Activated CD8-positive, alpha-beta memory T cell treated with anti-CD3 and anti-CD28 coated beads for 36 hours (primary cell): ENCODE measurements around the gene USP19. TPM values are rescaled to one million over a fixed set of nuclear protein-coding genes. Genes with fewer than 3 reads are reported as not detected.

Source experiments
- CTCF ChIA-PET: fragments of 350-600 bp; sonication (Branson Sonifier 250); formaldehyde crosslinking; loops from one replicate; lab custom pipeline; 2021; ENCODE audit warnings: antibody characterized with exemption; lab: Charles Lee
- POLR2A ChIA-PET: fragments of 350-600 bp; sonication (Branson Sonifier 250); formaldehyde crosslinking; loops from one replicate; lab custom pipeline; 2021; ENCODE audit warnings: antibody characterized with exemption; lab: Charles Lee
- total RNA-seq, 2 experiments: library from RNA; stranded (reverse); gene quantifications; one replicate each; pipeline ENCODE4 v1.2.3, GENCODE V29; 2021

The USP19 gene
- total RNA-seq, 2 experiments from 2014 or later = 56.7 to 57.9 TPM

DNA sequence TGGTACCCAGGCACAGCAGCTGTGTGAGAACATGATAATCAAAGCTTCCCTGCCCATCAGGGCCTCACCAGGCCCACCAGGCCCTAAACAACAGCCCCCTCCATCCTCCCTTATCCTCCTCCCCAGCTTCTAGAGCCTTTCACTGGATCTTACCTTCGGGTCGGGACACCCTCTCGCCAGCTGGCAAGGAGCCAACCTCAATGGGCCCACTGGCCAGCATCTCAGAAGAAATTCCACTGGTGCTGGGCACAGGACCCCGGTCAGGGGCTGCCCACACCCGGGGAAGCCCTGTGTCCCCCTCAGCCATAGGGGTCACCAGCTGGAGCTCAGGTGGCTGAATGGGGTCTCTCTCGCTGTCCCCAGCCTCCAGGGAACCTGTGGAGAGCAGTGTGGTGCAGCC lies 9.3 kb downstream of the USP19 start:
- POLR2A ChIA-PET = no interaction called here
- CTCF ChIA-PET = no interaction called here

DNA sequence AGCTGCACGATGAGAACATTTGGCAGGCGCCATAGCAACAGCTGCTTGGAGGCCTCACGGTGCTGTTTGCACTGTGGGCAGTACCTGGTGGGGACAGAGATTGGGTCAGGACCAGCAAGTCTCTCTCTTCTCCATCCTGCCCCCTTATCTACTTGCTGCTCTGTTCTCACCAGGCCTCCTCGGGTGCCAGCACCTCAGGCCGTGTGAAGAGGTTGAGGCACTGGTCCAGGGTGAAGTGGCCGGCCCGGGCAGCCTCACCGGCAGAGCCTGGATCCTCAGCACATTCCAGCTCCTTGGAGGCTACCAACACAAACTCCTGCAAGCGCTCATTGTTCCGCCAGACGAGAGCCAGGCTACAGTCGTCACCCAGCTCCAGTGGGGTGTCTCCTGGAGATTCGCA lies 9.8 kb downstream of the USP19 start:
- ChIA-PET CTCF (no interaction called here), POLR2A (no interaction called here)

DNA sequence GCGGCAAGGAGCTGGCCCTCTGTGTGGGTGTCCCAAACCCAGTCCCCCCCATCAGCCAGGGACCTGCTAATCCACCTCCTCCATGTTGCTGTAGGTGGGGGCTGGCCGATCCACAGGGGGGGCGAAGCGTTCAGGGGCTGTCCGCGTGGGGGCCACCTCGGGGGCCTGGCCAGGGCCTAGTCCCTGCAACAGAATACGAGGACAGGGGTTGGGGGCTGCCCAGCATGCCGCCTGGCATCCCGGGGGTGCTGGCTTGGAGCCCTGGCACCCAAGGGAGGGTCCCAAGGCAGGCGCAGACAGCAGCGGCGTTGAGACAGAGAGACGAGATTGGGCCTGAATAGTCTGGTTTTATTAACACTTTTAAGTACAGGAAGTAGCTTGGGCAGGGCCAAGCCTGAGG lies 12.3 kb downstream of the USP19 start:
- ChIA-PET CTCF (no interaction called here), POLR2A (interaction anchor here (0.6 kb wide), 1 partner anchor 13 kb away, joined by 6 read pairs; no protein-coding TSS in a partner anchor)

DNA sequence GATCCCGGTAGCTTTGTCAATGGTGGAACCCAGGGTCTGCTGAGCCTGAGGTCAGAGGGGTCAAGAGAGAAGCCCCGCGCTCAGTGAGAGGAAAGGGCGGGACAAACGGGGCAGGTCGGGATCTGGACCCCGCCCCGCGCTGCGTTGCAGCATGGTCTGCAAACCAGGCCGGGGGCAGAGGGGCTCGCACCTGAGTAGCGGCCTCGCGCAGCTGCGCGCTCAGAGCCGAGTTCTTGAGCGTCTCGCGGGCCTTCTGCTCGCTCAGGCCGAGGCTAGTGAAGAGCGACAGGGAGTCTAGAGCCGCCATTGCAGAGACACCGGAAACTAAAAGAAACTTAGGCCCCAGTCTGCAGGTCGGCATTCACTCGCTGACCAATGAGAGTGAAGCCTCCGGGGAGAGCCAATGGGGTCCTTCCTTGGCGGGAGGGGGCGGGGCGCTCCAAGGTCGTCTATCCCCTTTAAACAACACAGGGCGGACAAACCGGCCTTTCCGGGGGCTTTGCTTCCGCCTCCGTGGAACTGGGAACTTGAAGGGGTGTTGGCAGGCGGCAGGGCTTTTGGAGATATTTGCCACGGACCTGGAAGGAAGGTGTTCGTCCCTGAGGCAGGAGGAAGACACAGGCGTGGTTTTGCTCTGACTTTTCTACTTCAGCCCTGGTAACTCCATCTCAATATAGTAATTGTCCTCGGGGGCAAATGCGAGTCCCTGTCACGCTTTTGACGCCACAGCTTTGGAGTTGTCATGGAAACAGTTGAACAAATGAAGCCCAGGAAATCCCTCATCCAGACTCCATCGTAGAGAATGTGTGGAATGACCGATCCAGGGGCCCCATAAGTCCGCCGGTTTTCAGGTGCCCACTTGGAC lies 16.0 kb downstream of the USP19 start, which contains the start of gene QARS1:
TSS of gene QARS1 (minus strand) at position 331 of the 865 bp plus-strand sequence. CDS start at position 307, 24 bp downstream.
- ChIA-PET CTCF (interaction anchor here (1.1 to 4.6 kb wide), 2 partner anchors 11 to 25 kb away, joined by 3 to 23 read pairs; partner anchors contain the start of gene QRICH1), POLR2A (interaction anchor here (0.6 to 2.0 kb wide), 4 partner anchors 11 to 185 kb away, joined by 3 to 13 read pairs (median 3); partner anchors contain the start of genes QRICH1 and USP19)

DNA sequence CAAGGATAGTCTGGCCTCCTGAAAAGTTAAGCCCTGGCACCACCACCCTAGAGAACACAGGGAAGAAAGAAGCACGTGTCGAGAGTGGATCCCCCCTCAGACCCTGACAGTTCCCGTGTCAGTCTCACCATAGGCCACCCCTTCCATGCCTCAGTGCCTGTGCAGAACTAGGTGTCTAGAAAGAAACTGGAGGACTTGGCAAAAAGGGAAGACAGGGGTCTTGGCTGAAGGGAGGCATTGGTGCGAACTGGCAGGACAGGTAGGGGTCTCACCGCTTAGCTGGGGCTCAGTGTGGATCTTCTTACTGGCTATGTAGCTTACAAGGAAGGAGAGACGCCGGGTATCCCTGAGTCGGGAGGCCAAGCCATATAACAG lies 16.6 kb downstream of the USP19 start:
- POLR2A ChIA-PET = interaction anchor here (0.6 to 2.0 kb wide), 3 partner anchors 10 to 184 kb away, joined by 3 to 13 read pairs (median 3); partner anchors contain the start of genes QRICH1 and USP19
- CTCF ChIA-PET = interaction anchor here (1.1 to 4.6 kb wide), 2 partner anchors 10 to 26 kb away, joined by 3 to 23 read pairs; partner anchors contain the start of gene QRICH1

DNA sequence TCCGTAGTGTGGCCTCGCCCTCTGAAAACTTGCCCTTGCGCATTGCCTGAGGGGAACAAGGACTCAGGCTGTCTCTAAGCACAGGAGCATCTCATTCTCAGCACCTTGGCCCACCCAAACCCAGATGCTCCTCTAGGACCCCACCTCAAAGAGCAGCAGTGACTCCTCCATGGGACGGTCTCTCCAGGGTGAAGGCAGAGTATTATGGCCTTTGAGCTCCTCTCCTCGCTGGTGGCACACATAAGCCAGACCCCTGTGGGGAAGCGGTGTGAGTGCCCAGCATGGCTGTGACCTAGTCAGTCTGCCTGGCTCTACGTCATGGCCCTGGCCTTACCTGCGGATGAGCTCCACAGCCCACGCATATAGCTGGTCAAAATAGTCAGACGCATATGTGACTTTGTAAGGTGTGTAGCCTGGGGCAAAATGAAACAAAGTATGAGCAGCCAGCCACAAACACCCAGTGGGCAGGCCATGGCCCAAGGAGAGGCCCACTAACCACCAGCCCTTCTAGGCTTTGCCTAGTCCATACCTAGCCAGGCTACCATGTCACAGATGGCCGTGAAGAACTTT lies 20.5 kb downstream of the USP19 start:
- CTCF ChIA-PET = no interaction called here
- POLR2A ChIA-PET = no interaction called here

DNA sequence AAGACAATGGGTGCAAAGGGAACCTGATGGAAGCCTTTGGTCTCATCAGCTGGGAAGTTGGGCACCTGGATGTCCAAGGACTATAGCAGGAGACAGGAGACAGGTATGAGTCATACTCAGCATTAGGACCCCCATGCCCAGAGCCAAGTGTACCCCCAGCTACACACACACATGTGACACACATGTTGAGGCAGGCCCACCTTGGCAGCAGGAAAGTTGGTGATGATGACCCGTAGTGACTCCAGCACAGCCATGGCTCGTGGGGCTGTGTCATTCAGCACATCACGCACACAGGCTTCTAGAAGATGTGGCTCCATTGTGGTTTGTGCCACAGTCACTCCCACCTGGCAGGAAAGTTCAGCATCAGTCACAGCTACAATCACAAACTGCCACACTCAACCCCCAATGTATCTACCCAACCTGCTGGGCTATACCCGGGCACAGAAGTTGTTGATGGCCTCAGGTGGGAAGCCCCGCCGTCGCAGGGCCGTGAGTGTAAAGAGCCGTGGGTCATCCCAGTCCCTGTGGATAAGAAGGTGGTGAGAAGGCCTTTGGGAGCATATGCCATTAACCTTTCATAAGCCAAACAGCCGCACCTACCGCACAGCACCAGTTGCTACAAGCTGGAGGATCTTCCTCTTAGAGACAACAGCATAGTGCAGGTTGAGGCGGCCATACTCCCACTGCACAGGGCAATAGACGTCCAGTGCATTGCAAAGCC lies 21.6 kb downstream of the USP19 start:
- ChIA-PET CTCF (interaction anchor here (1.3 kb wide), 1 partner anchor 77 kb away, joined by 3 read pairs; the partner anchor contains the start of gene NDUFAF3), POLR2A (no interaction called here)

DNA sequence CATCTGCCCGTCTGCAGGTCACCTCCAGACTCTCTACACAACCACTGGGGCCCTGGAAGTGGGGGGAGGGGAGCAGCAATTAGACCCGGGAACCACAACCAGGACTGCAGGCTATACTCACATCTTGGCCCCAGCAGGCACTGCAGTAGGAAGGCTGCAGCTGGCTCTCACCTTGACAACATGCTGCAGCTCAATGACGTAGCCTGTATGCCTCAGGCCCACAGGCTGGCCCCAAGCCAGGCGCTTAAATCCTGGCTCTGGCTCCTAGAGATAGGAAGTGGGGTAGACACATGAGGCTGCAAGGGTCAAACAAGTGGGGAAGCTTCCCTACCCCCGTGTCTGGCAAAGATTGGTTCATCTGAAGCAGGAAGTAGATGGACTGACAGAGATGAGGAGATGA lies 22.2 kb downstream of the USP19 start:
- POLR2A ChIA-PET = no interaction called here
- CTCF ChIA-PET = interaction anchor here (1.3 kb wide), 1 partner anchor 76 kb away, joined by 3 read pairs; the partner anchor contains the start of gene NDUFAF3

DNA sequence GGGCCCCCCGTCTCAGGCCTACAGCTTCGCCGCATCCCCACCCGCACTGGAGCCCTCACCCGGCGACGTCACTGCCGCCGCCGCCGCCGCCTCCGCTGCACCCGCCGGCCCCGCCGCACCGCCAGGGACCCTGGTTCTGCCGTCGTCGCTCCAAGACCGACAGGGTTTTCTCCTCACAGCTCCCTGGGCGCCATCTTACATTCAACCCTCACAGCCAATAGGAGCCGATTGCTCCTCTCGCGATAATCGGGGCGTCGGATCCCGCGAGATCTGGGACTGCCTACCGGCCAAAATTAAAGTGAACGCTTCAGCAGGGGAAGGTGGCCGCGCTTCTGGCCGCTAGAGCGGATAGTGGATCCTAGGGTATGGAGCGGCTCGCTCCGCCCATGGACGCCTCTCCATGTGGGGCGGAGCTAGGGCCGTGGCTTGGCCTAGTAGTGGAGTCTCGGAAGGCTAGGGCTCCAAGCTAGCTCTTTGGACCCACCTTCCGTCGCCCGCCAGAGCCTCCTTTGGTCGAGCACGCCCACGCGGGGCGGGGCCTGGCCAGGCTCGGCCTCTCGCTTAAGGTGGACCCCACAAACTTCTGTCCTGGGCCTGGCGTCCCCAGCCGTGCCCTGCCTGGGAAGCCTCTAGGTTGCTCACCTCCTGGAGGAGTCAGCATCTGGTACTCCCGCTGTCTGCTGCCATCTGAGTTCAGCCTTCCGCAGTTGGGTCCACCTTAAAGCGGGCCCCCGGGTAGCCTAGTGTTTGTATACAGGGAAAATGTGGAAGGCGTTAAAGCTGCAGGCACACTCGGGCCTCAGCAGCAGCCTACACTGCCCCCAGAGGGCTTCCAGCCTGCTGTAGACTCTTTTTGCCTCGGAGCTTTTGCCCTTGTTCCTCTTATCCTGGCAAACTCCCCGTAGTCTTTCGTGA lies 26.5 kb downstream of the USP19 start, which contains the start of gene QRICH1:
TSS of gene QRICH1 (minus strand) at position 219 of the 915 bp plus-strand sequence. CDS start 17,054 bp downstream, outside the sequence.
- POLR2A ChIA-PET = interaction anchor here (0.6 to 2.1 kb wide), 17 partner anchors 11 to 994 kb away, joined by 3 to 13 read pairs (median 4); partner anchors contain the start of genes ARIH2, DAG1, IMPDH2 and NDUFAF3
- CTCF ChIA-PET = interaction anchor here (0.6 to 3.6 kb wide), 12 partner anchors 9 to 254 kb away, joined by 3 to 23 read pairs (median 4); partner anchors contain the start of genes KLHDC8B, QARS1, USP19 and USP4

DNA sequence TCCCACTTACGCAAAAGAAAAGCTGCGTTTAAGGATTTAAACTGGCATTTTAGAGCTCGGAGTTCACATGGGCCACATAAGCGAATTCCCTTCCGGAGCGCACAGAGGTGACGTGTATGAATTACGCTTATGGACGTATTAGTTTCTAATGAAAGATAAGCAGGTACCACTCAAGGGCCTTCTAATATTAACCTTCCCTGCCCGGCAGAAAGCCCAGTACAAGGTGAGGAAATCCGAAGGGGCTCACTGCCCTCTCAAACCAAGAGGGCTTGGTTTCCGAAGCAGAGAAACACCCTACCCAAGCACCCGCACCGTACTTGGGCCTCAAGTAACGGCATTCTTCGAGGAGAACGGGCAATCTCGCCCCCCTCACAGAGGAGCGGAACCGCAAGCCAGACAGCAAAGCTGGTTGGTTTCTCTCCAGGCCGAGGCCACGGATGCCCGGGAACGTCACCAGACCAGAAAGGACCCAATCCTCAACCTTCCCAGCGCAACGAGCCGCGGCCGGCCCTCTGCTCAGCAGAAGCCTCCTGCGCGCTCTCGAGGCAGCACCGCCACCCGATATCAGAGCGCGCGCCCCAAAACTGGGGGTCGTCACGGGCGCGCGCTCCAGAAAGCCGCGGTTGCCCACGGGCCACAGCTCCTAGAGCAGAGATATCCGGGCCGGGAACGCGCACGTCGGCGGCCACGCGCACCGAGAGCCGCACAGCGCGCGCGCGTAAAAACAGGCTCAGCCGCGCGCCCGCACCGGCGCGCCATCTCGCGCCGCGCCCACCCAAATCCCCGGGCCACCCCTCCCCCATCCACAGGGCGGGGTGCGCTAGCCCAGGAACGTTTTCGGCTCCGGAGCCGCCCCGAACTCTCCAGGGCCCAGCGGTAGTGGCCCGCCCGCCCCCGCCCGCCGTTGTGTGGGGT lies 27.4 kb downstream of the USP19 start:
- POLR2A ChIA-PET = interaction anchor here (0.6 to 2.1 kb wide), 14 partner anchors 11 to 480 kb away, joined by 3 to 13 read pairs (median 5); partner anchors contain the start of genes ARIH2, DAG1, IMPDH2 and NDUFAF3
- CTCF ChIA-PET = interaction anchor here (0.6 to 3.6 kb wide), 9 partner anchors 10 to 247 kb away, joined by 3 to 23 read pairs (median 5); partner anchors contain the start of genes KLHDC8B, QARS1, USP4 and WDR6

DNA sequence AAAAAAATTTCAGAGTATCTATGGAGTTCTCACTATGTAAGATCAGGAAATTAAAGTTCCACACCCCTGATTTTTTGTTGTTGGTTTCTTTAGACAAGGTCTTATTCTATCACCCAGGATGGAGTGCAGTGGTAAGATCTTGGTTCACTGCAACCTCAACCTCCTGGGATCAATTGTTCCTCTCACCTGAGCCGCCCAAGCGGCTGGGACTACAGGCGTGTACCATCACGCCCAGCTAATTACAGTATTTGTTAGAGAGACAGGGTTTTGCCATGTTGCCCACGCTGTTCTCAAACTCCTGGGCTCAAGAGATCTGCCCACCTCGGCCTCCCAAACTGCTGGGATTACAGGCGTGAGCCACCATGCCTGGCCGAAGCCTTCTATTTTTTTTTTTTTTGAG lies 39.2 kb downstream of the USP19 start:
- POLR2A ChIA-PET = no interaction called here
- CTCF ChIA-PET = interaction anchor here (0.7 to 0.8 kb wide), 2 partner anchors 147 to 645 kb away, joined by 3 read pairs; no protein-coding TSS in a partner anchor

DNA sequence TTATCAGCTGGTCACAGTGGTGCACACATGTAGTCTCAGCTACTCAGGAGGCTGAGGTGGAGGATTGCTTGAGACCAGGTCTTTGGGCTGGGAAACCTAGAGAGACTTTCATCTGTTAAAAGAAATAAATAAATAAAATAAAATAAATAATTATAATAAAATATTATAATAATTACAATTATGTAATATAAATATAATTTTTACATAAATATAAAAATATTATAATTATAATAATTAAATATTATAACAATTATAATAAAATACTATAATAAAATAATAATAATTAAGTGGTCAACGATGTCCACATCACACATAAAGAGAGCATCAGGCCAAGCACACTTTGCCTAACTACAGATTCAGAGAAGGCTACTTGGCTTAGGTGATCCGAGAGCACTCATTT lies 41.4 kb downstream of the USP19 start:
- ChIA-PET POLR2A (interaction anchor here (0.7 kb wide), 1 partner anchor 662 kb away, joined by 4 read pairs; no protein-coding TSS in a partner anchor), CTCF (interaction anchor here (1.5 kb wide), 1 partner anchor 15 kb away, joined by 5 read pairs; the partner anchor contains the start of gene QRICH1)

DNA sequence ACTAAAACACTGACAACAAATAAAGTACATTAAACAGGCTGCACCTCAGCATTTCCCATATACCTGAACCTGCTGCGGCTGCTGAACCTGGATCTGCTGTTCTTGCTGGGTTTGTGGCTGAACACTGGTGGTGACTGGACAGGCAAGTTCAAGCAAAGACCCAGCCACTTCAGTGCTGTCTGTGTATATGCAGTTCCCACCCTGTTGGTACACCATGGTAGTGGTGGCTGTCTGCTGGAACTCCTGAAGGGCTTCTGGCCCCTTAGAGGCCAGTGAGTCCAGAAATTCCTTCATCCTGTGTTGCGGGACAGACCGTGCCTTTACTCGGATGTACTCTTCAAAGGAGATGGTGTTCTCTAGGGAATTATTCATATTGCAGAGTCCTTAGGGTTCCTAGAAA lies 44.0 kb downstream of the USP19 start:
- ChIA-PET POLR2A (interaction anchor here (0.6 kb wide), 1 partner anchor 12 kb away, joined by 13 read pairs; no protein-coding TSS in a partner anchor), CTCF (no interaction called here)

DNA sequence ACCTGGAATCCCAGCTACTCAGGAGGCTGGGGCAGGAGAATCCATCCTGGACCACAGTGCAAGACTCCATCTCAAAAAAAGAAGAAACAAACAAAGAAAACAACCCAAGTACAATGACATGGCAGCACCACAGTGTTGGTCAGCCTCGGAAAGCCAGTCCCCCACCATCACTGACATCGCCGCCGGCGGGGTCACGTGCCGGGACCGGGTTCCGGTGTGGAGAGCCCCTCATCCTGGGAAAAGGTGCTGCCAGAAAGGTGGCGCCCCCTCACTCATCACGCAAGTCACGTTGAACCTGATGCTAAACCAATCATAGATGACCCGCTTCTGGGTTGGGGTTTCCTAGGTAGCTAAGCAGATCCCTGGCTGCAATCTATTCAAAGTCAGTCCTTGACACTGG lies 44.5 kb downstream of the USP19 start:
- CTCF ChIA-PET = no interaction called here

More for the DNA sequence above, 44.5 kb downstream of the USP19 start:
- POLR2A ChIA-PET = no interaction called here
